Measurements from ENCODE around the gene GRIK1.

Gene GRIK1

DNA sequence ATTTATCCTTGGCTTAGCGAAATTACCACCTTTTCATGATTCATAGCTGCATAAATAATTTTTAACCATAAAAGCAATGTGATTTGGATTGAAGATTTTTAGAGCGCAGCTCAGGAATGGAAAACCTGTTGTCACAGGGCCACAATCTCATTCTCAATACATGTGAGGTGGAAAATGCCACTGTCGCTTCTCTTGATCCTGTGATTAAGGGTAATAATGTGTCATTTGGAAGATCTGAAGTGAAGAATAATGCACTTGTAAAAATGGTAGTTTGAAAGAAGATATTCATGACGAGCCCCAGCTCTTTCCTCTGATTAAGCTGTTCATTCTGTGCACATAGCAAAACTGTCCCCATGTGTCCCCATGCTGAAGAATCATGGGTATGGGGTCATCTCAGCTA is 410.7 kb downstream of the GRIK1 start:
- DNase-seq (ENCODE audit: low read depth): no peak

DNA sequence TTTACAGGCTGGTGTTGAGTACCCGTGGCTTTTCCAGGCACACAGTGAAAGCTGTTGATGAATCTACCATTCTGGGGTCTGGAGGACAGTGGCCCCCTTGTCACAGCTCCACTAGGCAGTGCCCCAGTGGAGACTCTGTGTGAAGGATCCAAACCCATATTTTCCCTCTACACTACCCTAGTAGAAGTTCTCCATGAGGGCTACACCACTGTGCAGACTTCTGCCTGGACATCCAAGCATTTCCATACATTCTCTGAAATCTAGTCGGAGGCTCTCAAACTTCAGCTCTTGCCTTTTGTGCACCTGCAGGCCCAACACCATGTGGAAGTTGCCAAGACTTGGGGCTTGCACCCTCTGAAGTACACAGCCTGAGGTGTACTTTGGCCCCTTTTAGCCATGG is 413.3 kb downstream of the GRIK1 start:
- no peak for DNase-seq (ENCODE audit: low read depth)

DNA sequence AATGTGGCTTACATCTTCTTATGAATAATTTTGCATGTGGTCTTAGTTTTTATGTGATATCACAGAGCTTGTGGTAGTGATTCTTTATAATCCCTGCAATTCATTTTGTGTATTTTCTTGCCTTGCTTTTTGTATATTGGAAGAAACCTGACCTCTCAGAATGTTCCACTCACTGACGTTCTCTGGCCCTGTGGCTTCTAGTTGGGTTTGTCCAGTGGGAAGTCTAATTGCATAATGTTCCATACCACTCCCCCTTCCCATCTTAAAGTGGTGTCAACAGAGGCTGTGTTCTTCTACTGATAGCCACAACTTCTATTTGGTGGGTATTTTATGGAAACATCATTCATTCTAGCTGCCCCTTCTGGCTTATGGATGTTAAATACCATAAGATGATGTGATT is 415.7 kb downstream of the GRIK1 start:
- DNase-seq (ENCODE audit: low read depth): no peak

DNA sequence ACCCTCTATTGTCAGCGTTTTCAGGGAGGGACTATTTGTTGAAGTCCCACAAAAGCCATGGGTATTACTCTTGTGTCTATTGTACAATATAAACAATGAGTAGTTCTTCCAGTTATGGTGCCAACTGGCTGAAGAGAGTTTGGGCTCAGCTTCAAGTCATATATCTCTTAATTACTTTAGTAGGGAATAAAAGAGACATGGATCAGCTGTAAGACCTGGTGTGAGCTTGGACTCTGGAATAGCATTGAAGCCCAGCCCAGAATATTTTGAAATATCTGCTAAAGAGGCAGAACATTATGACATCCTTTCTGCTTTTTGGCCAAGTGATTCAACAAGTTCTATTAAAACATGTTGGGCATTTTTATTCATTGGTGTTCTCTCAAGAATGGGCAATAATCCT is 416.1 kb downstream of the GRIK1 start:
- DNase-seq (ENCODE audit: low read depth): no peak

DNA sequence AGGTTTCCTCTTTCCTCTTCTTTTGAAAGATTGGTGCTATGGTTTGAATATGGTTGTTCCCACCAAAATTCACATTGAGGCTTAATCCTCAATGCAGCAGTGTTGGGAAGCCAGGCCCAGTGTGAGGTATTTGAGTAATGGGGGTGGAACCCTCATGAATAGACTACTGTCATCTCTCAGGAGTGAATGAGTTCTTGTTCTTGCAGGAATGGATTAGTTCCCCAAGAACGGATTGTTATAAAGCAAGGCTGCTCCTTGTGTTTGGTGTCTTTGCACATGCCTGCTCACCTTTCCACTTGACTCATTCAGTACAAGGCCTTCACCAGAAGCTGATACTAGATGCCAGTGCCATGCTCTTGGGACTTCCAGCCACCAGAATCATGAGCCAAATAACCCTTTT is 417.9 kb downstream of the GRIK1 start:
- no peak for DNase-seq (ENCODE audit: low read depth)

DNA sequence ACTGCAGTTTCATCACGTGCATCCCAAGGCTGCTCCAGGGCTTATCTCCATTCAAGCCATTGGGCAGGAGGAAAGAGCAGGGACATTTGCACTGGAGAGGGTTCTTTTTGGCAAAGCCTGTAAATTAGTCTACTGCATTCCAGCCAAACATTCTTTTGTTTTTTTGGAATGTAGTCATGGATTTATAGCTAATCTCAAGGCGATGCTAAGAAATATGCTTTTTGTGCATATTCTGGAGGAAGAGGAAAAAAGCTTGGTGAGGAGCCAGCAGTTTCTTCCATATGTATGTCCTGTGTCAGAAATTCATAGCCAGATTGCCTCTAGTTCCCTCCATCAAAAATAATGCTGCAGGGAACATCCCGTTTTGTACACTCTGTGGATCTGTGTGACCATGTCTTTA is 419.6 kb downstream of the GRIK1 start:
- no peak for DNase-seq (ENCODE audit: low read depth)

DNA sequence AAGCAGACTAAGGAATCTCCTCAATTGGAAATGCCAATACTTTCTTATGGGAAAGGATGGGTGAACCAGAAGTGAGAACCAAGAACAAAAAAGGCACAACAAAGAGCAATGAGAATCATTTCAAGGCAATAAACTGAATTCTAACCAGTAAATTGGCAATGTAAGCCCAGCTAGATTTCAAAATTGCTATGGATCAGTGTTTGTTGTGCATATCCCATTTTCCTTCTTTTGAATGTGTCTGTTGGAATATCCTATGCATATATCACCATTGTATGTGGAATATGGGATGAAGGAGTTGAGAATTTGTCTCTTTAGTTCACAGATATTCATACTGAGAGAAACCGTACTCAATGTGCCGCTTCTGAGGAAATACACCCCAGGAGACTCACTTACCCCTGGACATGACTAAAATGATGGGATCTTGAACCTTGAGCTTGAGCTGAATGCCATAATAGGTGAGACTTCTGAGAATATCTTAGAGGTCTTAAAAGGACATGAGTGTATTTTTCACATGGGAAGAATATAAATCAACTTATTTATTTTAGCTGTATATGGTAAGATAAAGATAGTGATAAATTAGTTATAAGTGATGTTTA is 425.0 kb downstream of the GRIK1 start:
- no peak for DNase-seq (ENCODE audit: low read depth)

DNA sequence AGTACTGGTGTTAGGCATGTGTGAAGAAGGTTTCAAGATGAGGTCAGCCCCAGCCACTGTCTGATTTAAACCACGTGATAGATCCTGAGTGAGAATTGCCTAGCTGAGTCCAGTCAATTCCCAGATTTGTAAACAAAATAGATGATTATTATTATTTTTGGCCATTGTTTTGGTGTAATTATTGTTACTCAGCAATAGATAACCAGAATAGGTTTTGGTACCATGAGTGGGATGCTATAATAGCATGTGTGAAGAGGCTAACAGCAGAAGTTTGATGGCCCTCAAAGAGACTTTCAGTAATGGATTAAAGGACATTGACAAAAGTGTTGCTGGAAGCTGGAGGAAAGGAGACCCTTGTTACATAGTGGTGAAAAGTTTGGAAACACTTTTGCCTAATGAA is 426.3 kb downstream of the GRIK1 start:
- no peak for DNase-seq (ENCODE audit: low read depth)

DNA sequence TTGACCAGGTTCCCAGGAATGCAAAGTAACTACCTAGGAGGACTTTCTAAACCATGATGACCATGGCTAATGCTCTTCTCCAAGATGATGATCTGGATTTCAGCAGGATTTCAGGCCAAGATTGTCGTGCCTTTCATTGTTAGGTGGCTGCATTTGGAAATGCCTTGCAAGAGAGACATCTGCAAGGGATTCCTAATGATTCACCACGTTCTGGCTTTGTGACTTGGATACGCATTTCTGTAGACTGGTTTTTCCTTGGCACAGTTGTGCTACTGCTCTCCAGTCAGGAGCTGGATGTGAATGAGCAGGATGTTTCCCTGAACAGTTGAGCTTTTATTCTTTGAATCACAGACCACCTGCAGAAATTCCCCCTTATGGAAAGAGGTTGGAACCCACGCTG is 428.7 kb downstream of the GRIK1 start:
- DNase-seq (ENCODE audit: low read depth): no peak

DNA sequence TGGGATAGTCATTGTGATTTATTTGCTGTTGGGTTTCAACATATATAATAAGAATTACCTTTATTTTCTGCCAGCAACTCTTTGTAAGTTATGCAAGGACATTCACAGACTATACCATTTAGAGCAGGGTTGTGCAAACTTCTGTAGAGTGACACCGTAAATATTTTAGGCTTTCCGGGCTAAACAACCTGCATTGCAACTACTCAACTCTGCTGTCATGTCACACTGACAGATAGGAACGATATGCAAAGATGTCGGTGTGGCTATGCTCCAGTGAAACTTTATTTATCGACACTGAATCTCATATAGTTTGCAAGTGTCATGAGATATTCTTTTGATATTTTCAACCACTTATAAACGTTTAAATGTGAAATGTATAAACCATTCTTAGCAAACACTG is 430.7 kb downstream of the GRIK1 start:
- no peak for DNase-seq (ENCODE audit: low read depth)

DNA sequence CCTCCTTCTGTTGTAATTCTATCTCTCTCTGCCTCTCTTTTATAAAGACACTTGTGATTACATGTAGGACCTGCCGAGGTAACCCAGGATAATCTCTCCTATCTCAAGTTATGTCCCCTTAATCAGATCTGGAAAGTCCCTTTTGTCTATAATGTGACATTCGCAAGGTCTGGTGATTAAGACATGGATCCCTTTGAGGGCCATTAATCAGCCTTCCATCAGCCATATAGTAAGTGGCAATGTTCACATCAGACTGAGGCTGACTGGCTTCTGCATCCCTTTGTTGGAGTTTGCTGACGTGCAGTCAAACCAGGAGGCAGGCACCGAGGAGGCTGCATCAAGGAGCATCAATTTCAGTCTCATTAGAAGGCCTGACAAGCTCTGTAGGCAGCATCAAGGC is 431.5 kb downstream of the GRIK1 start:
- no peak for DNase-seq (ENCODE audit: low read depth)

DNA sequence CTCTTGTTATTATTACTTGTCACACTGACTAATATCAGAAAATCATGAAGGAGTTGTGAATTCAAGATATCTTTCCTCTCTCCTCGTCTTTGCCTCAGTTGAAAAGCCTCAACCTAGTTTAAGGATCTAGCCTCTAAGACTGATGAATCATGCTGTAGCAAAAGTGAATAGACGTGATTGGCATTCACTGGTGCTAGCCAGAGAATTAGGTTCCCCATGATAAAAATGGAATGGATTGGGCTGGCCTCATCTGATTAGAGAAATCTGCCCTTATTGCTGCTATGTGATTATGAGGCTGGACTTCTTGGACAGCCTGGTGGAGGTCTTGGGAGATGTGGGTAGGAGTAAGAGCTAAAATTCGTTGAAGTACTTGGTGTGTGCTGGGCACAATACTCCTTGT is 432.8 kb downstream of the GRIK1 start:
- DNase-seq (ENCODE audit: low read depth): no peak

DNA sequence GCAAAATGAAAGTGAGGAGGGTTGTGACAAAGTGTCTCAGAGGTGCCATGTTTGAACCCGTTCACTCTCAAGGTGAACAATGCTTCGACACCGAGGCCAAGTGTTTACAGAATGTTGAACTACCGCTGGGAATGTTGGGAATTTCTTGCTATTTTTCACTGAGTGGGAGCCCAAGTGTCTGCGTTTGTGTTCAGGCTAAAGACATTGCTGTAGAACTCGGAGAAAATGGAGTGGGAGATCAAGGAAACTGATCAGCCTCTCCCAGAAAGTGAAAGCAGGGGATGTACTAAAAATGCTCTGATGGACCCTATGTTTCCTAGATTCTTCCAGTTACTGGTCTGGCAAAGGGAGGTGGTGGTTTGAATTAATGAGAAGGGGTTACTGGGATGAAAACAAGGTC is 433.6 kb downstream of the GRIK1 start:
- no peak for DNase-seq (ENCODE audit: low read depth)

DNA sequence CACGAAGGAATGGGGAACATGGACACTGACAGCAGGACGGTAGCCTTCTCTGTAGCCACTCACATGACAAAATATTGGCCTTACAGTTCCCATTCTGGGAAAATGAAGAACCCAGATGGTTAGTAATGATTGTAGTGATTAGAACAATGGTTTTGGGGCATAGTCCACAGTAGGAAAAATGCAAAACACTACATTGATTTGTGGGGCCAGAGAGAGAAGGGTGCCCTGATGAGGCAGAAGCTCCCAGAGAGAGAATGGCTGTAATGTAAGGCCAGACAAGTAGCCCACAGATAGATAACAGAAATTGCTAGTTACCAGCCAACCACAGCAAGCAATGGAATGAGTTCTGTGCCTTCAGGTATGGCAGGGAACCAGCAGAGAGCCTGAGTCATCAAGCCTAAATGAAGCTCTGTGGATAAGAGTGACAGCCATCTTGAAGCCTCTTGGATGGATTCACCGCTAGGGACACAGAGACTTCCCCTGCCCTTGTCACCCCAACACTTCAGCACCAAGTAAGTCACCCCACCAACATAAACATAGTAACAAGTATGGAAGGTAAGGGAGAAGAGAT is 435.0 kb downstream of the GRIK1 start:
- no peak for DNase-seq (ENCODE audit: low read depth)

DNA sequence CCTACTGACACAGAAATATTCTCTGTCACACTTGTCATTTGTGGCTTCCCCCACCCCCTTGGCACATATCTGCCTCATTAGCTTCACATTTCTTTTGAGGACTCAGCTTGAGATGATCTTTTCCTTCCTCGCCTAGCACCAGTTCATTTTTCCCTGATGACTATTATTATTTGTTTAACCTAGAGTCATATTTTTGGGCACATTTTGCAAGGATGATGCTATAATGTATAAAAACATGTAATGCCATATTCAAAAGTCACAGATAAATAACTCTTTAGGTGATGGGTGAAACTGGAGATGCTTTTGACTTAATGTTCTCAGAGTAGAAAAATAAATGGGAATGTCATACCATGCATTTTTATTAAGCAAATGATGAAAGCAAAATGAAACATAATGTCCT is 438.3 kb downstream of the GRIK1 start:
- DNase-seq (ENCODE audit: low read depth): no peak

DNA sequence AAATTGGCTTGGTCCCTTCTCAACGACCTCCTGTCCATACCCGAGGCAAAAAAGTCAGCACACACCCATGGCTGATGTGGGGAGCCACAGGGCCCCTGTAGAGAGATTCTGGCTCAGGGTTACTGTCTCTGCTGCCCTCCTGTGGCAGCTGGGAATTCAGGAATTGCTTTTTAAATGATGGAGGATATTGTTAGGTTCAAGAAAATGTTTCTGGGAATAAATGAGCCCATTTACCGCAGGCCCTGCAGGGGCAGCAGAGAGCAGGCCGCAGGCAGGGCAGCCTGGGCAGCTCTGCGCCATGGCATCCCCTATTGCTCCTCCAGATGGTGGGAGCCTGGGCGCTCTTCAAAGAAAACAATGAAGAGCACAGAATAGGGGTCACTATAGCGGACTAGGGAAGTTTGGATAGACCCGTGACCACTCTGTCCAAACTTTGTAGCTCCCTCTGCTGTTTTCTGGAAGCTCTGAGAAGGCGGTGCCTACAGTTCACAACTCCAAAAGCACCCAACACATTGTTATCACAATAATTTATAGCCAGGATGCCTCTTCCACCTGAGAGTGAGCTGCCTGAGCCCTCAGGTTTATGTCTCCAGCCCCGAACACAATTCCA is 440.0 kb downstream of the GRIK1 start:
- no peak for DNase-seq (ENCODE audit: low read depth)

DNA sequence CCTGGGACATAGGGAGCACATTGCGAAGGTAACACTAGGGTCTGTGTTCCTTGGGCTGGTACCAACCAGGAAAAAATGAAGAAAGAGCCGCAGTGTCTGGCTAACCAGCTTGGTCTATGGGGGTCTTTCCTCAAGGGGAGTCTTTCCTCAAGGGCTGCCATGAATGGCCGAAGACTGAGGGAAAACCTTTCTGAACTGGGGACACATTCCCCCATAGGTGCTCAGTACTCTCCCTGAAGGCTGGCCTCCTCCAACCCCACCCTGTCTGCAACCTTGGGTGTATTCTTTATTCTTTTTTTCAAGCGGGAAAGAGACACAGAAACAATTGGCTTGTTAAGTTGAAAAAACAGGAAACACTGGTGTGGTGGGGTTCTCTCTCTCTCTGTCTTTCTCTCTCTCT is 440.6 kb downstream of the GRIK1 start:
- DNase-seq (ENCODE audit: low read depth): no peak

DNA sequence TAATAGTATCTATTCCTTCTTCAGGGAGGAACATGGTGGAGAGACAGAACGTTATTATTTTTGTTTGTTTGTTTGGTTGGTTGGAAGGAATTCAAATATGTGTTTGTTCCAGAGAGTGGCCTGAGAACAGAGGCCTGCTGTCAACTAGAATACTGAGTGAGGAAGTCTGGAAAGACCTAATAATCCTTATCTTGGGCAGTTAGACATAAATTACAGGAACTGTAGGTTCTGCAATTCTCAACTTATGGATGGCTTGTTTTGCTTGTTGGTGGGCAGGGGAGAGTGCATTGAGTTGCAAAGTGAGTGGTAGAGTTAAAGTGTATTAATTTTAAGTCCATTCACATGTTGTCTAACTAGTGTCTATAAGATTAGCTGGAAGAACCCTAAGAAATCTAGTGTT is 443.5 kb downstream of the GRIK1 start:
- no peak for DNase-seq (ENCODE audit: low read depth)

DNA sequence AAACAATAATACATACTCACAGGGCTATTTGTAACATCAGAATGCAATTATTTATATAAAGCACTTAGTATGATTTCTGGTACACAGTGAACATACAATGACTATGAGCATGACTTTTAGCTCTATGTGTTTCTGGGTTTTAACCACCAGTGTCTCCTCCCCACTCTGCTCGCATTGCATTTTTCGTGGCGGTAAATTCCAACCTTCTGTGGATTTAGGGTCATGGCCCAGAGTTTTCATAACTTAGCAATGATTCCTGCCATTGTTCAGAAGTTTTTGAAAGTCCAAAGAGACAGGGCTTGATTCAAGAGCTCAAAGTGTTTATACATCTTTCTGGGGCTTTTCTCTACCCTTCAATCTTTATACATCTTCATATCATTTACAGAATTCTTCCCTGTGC is 449.8 kb downstream of the GRIK1 start:
- no peak for DNase-seq (ENCODE audit: low read depth)

DNA sequence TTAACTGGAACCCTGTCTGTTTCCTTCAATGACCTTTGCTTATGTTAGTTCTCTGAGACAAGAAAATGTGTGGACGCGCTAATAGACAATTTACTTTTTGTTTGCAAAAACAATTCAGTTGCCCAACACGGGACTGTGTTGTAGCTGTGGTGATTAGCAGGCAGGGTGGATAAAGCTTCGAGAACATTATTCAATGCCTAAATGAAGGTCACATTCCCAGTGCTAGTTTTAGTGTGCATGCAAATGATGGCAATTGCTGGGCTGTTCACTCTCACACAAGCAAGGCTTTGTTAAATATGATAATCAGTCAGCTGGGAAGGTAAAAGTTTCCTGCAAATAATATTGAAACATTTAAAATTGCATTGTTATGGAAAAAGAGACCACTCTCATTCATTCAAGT is 452.6 kb downstream of the GRIK1 start:
- no peak for DNase-seq (ENCODE audit: low read depth)
